Psoas muscle (tissue), 8 donors: ENCODE measurements around the gene AFAP1. TPM values are rescaled to one million over a fixed set of nuclear protein-coding genes. Genes with fewer than 3 reads are reported as not detected.
A peak's percentile ranks its signal among the peaks of the same experiment; 100 is the strongest.

Experiments
- ATAC-seq, 4 donors: fragments of 200-7000 bp; cut with Tn5 transposase; one replicate each; pipeline ENCODE4 v1.9.1; 2020; ENCODE audit warnings: moderate library complexity in 3 of 4, mild to moderate bottlenecking in 2 of 4
- DNase-seq, 2 donors: peaks; one replicate each; pipeline ENCODE4 v3.0.0-alpha.2; 2020
- H3K27ac ChIP-seq: fragments of 200-600 bp; one replicate; pipeline ENCODE4 v1.8.0; 2022
- H3K27me3 ChIP-seq, 3 donors: fragments of 200-600 bp in 1 of 3; one replicate each; pipeline versions ENCODE4 v1.6.1 to v1.8.0; 2013 to 2022; ENCODE audit warnings: low read length in 2 of 3, mild to moderate bottlenecking in 2 of 3, moderate library complexity in 1 of 3; ENCODE audit not compliant: insufficient read depth in 3 of 3
- H3K36me3 ChIP-seq, 2 donors: fragments of 200-600 bp in 1 of 2; one replicate each; pipeline versions ENCODE4 v1.6.1 to v1.8.0; 2013 to 2022; ENCODE audit warnings: low read depth in 1 of 2, mild to moderate bottlenecking in 1 of 2, moderate library complexity in 1 of 2; ENCODE audit not compliant: insufficient read depth in 1 of 2
- H3K4me1 ChIP-seq: fragments of 200-600 bp; one replicate; pipeline ENCODE4 v1.8.0; 2022
- H3K4me3 ChIP-seq: fragments of 200-600 bp; one replicate; pipeline ENCODE4 v1.8.0; 2022; ENCODE audit warnings: mild to moderate bottlenecking
- H3K9me3 ChIP-seq: fragments of 200-600 bp; one replicate; pipeline ENCODE4 v1.8.0; 2022
- WGBS, 3 donors: extraction: QIAGEN DNeasy Blood & Tissue Kit; methylation state at CpG; one replicate each; pipeline versions ENCODE4 v1.1.6 to v1.1.7; 2013; 5-methylcytosine and 5-hydroxymethylcytosine counted together
- intact Hi-C, 2 donors: fragments of 100-400 bp; cut with DNase I; formaldehyde crosslinking; loops; one replicate each; pipeline versions ENCODE4 v1.11.0 to v1.14.2; 2022
- polyA plus RNA-seq, 3 donors: library from polyadenylated mRNA; stranded (reverse); fragments of 200-250 nt; gene quantifications; one replicate each; pipeline ENCODE4 v1.2.3, GENCODE V29; 2013
- total RNA-seq, 4 donors: library from RNA; stranded (reverse); fragmentation: NEBNext Ultra II Directional in 2 of 4; extraction: Animal tissue kit (Norgen Biotek cat#: 25700) in 2 of 4; gene quantifications; one replicate each; pipeline versions ENCODE4 v1.2.1 to v1.2.4, GENCODE V29; 2021 to 2023
- TF ChIP-seq, protein P1 (sequence below): fragments of 200-600 bp; IDR thresholded peaks from one replicate; pipeline ENCODE4 v1.8.0; 2022; ENCODE audit warnings: antibody characterized with exemption
- donor health status: healthy with polysubstance abuse.
- donor health status: DM: no; HTN: no; CAD: no; lungs with moderate emphysema.
- donor health status: Bipolar disorder and iron deficiency.
- donor health status: healthy.
- donor health status: DM: yes; HTN: yes; CAD: no.
- donor health status: DM: no; HTN: no; CAD: no.
- donor health status: DM: no; HTN: no; CAD: no.
- donor health status: DM: yes; HTN: yes; CAD: no.

The AFAP1 gene
- total and polyA plus RNA-seq, 7 donors = 1.3 to 11.4 (median 2.6) TPM

DNA sequence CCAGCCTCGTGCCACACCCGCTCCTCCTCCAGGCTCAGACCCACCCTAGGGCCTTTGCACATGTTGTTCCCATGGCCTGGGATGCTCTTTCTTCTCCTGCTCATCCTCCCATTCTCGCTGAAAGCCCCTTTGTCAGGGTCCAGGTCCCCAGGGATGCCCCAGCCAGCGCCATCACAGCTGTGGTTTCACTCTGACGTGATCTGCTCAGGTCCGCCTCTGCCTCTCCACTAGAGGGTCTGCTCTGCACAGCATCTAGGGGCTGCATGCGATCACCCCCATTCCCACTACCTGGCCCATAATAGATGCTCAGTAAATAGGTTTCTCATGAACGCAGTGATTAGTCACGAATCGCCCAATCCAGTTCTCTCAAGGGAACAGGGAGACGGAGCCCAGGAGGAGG, 222.5 kb downstream of the AFAP1 start:
- 89 to 92% (median 91%) methylated on average over 11 of the region's 11 CpGs for WGBS, 3 donors
- intact Hi-C loops = loop anchor here in 1 of 2 donors (10.0 kb wide), 1 partner anchor 402 kb away; no protein-coding TSS in a partner anchor

DNA sequence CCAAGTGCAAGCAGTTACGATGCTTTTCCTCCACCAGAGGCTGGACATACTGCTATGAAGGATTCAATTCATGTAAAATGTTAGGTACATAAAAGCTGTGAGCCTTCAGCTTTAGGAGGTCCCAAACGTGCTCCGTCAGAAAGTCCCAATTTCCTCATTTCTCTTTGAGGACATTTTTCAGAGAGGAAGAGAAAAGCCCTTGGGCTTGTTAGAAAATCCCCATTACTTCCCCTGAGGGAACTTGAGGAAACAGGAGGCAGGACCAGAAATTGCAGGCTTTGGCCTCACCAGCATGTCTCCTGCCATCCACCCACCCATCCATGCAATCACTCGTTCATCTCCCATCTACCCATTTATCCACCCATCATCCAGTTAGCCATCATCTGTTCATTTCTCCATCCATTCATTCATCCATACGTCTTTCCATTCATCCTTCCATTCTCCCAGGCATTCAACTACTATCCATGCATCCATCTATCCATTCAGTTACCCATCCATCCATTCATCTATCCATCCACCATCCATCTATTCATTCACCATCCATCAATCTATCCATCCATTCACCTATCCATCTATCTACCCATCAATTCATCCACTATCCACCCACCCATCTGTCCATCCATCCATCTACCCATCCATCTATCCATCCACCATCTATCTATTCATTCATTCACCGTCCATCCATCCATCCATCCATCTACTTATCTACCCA, 223.5 kb downstream of the AFAP1 start:
- 80 to 84% (median 81%) methylated on average over 6 of the region's 6 CpGs for WGBS, 3 donors
- no peaks in the 10 kb centered on the region for H3K36me3 ChIP-seq
- no peaks in the 10 kb centered on the region for H3K9me3 ChIP-seq
- DNase-seq (no peak), ATAC-seq (no peak)
- H3K4me3 ChIP-seq = no peak overlapping the region
- no peak overlapping the region for H3K27ac ChIP-seq
- peaks cover 0 to 5% (median 4%) of the 10 kb centered on the region in 3 donors for H3K27me3 ChIP-seq
- TF ChIP-seq, protein P1, sequence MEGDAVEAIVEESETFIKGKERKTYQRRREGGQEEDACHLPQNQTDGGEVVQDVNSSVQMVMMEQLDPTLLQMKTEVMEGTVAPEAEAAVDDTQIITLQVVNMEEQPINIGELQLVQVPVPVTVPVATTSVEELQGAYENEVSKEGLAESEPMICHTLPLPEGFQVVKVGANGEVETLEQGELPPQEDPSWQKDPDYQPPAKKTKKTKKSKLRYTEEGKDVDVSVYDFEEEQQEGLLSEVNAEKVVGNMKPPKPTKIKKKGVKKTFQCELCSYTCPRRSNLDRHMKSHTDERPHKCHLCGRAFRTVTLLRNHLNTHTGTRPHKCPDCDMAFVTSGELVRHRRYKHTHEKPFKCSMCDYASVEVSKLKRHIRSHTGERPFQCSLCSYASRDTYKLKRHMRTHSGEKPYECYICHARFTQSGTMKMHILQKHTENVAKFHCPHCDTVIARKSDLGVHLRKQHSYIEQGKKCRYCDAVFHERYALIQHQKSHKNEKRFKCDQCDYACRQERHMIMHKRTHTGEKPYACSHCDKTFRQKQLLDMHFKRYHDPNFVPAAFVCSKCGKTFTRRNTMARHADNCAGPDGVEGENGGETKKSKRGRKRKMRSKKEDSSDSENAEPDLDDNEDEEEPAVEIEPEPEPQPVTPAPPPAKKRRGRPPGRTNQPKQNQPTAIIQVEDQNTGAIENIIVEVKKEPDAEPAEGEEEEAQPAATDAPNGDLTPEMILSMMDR = no peak
- intact Hi-C loops = loop anchor here in 1 of 2 donors (10.0 kb wide), 1 partner anchor 401 kb away; no protein-coding TSS in a partner anchor
- no peaks in the 10 kb centered on the region for H3K4me1 ChIP-seq

More for the DNA sequence above, 222.5 kb downstream of the AFAP1 start:
- Histone ChIP-seq H3K27ac (no peak overlapping the region), H3K36me3 (no peaks in the 10 kb centered on the region), H3K27me3 (peaks cover 0 to 5% (median 4%) of the 10 kb centered on the region in 3 donors), H3K4me3 (no peak overlapping the region), H3K9me3 (no peaks in the 10 kb centered on the region), H3K4me1 (no peaks in the 10 kb centered on the region)
- DNase-seq (peak in 1 of 2 donors; percentile 22), ATAC-seq (no peak)
- TF ChIP-seq, protein P1 = no peak

DNA sequence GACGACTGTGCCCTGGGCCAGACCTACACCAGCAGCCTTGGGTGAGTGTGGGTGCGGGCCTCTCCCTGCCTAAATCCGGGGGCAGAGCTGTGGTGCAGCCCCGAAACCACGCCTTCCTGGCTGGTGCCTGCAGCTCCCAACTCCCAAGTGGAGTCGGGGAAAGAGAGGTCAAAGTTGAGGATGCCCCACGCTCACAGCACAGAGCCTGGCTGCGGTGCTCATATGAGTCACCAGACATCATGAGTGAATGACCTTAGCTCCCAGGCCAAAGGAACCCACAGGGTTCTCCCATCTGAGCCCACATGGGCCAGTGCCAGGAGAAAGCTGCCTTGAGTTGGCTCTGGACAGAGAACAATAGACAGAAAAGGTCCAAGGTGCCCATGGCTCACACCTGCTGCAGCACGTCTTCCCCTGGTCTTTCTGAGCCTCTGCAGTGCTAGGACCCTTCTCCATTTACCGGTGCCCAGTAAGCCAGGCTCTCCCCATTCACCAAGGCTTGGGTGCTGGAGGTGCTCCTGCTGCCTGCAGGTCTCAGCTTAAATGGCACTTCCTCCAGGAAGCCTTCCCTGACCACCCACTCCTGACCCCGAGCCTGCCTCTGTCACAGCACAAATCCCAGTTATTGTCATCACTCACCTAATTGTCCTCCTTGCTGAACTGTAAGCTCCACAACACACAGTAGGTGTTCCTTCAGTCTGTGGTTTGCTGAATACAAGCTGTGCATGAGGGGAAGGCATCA, 224.2 kb downstream of the AFAP1 start:
- H3K36me3 ChIP-seq = no peaks in the 10 kb centered on the region
- H3K9me3 ChIP-seq = no peaks in the 10 kb centered on the region
- WGBS, 3 donors = 58 to 78% (median 71%) methylated on average over 11 of the region's 11 CpGs
- H3K27me3 ChIP-seq = peaks cover 0 to 5% (median 4%) of the 10 kb centered on the region in 3 donors
- H3K4me1 ChIP-seq = no peaks in the 10 kb centered on the region
- no peak overlapping the region for H3K27ac ChIP-seq
- DNase-seq (peak in 1 of 2 donors; percentile 27), ATAC-seq (no peak)
- no peak overlapping the region for H3K4me3 ChIP-seq
- intact Hi-C loops = loop anchor here in 1 of 2 donors (10.0 kb wide), 1 partner anchor 401 kb away; no protein-coding TSS in a partner anchor
- TF ChIP-seq, protein P1 = no peak

DNA sequence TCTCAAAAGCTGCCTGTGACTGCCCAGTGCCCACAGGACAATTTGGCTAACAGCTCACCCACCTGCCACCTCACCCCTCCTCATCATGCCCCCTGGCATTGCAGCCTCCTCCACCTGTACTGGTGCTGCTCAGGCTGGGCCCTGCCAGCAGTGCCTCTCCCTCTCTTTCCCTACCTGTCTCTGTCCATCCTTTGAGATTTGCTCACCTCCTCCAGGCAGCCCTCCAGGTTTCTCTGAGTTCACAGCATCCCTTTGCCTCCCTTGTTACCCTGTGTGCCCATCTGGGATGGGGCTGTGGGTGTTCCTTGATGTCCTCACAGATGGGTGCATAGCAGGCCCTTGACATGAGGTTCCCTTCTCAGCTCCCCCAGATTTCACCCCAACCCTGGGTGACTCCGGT, 224.9 kb downstream of the AFAP1 start:
- Histone ChIP-seq H3K4me3 (no peak overlapping the region), H3K27ac (no peak overlapping the region), H3K9me3 (no peaks in the 10 kb centered on the region), H3K4me1 (no peaks in the 10 kb centered on the region), H3K27me3 (peaks cover 0 to 5% (median 4%) of the 10 kb centered on the region in 3 donors), H3K36me3 (no peaks in the 10 kb centered on the region)
- intact Hi-C loops = loop anchor here in 1 of 2 donors (10.0 kb wide), 1 partner anchor 400 kb away; no protein-coding TSS in a partner anchor
- no peak for ATAC-seq
- 63 to 95% (median 79%) methylated on average over 1 of the region's 1 CpG for WGBS, 3 donors
- TF ChIP-seq, protein P1 = no peak
- peak in 1 of 2 donors; percentile 19 for DNase-seq
